ENCODE measurements around the gene POLR1A.

Gene POLR1A

GRCh38 chr2:86070868-86071267, 34.8 kb downstream of the POLR1A start:
- TF ChIP-seq CTCF (IDR thresholded peaks at IDR 0.05; ENCODE audit: control insufficient read depth, extremely low read depth, insufficient read depth): no peak
- H3K4me3 ChIP-seq (ENCODE audit: low read depth, low read length): no peak overlapping the region
- no peak for DNase-seq (ENCODE audit: low read depth)

- TF ChIP-seq CTCF (IDR thresholded peaks at IDR 0.05; ENCODE audit: control insufficient read depth, extremely low read depth, insufficient read depth): no peak
- H3K4me3 ChIP-seq (ENCODE audit: low read depth, low read length): no peak overlapping the region
- DNase-seq (ENCODE audit: low read depth): no peak
These were observed 35.8 kb downstream of the POLR1A start for GRCh38 chr2:86069783-86070339.

- TF ChIP-seq CTCF (IDR thresholded peaks at IDR 0.05; ENCODE audit: control insufficient read depth, extremely low read depth, insufficient read depth): no peak
- H3K4me3 ChIP-seq (ENCODE audit: low read depth, low read length): no peak overlapping the region
- DNase-seq (ENCODE audit: low read depth): no peak
These were observed 36.5 kb downstream of the POLR1A start for GRCh38 chr2:86069091-86069685.

- TF ChIP-seq CTCF (IDR thresholded peaks at IDR 0.05; ENCODE audit: control insufficient read depth, extremely low read depth, insufficient read depth): no peak
- H3K4me3 ChIP-seq (ENCODE audit: low read depth, low read length): no peak overlapping the region
- DNase-seq (ENCODE audit: low read depth): no peak
These were observed 37.0 kb downstream of the POLR1A start for GRCh38 chr2:86068648-86069047.

- TF ChIP-seq CTCF (IDR thresholded peaks at IDR 0.05; ENCODE audit: control insufficient read depth, extremely low read depth, insufficient read depth): no peak
- H3K4me3 ChIP-seq (ENCODE audit: low read depth, low read length): no peak overlapping the region
- no peak for DNase-seq (ENCODE audit: low read depth)
These were observed 37.5 kb downstream of the POLR1A start for GRCh38 chr2:86068136-86068588.

- no peak for DNase-seq (ENCODE audit: low read depth)
- no peak for TF ChIP-seq CTCF (IDR thresholded peaks at IDR 0.05; ENCODE audit: control insufficient read depth, extremely low read depth, insufficient read depth)
- H3K4me3 ChIP-seq (ENCODE audit: low read depth, low read length): no peak overlapping the region
These were observed 38.8 kb downstream of the POLR1A start for GRCh38 chr2:86066915-86067314.
